ENCODE results near the gene SRMS. TPM values are rescaled to one million over a fixed set of nuclear protein-coding genes. Genes with fewer than 3 reads are reported as not detected.

SRMS gene
- total RNA-seq, 4 donors from 2014 or later: not detected

GRCh38 chr20:63570281-63571086 lies 22.9 kb upstream of the SRMS start:
- no peak for ATAC-seq
- no peaks in the 10 kb centered on the region for H3K9me3 ChIP-seq
- peaks cover 0 to 39% of the 10 kb centered on the region in 2 donors for H3K36me3 ChIP-seq
- peaks cover 0 to 43% (median 0%) of the 10 kb centered on the region in 3 donors for H3K4me1 ChIP-seq
- no peaks in the 10 kb centered on the region for H3K27me3 ChIP-seq
- WGBS, 2 donors (ENCODE audit: low coverage in 1 of 2): 100% methylated on average over 4 of the region's 28 CpGs; no CpG with 5 or more reads in 1 of the 2 donors
- TF ChIP-seq POLR2A (IDR thresholded peaks at IDR 0.05) (no peak), CTCF (IDR thresholded peaks at IDR 0.05) (no peak), POLR2AphosphoS5 (IDR thresholded peaks at IDR 0.05) (no peak), EP300 (IDR thresholded peaks at IDR 0.05) (no peak)
- no peak overlapping the region for H3K27ac ChIP-seq
- no peak overlapping the region for H3K4me3 ChIP-seq

GRCh38 chr20:63568986-63569949 lies 21.7 kb upstream of the SRMS start:
- H3K4me1 ChIP-seq: peaks cover 0 to 32% (median 0%) of the 10 kb centered on the region in 3 donors
- no peak for ATAC-seq
- H3K27ac ChIP-seq: no peak overlapping the region
- no peaks in the 10 kb centered on the region for H3K27me3 ChIP-seq
- H3K36me3 ChIP-seq: peaks cover 0 to 51% of the 10 kb centered on the region in 2 donors
- no peaks in the 10 kb centered on the region for H3K9me3 ChIP-seq
- WGBS, 2 donors (ENCODE audit: low coverage in 1 of 2): 80 to 100% methylated on average over 1 of the region's 46 CpGs
- no peak for TF ChIP-seq EP300 (IDR thresholded peaks at IDR 0.05)
- no peak overlapping the region for H3K4me3 ChIP-seq

GRCh38 chr20:63568170-63568981 lies 20.8 kb upstream of the SRMS start:
- Histone ChIP-seq H3K9me3 (no peaks in the 10 kb centered on the region), H3K4me1 (peaks cover 0 to 27% (median 0%) of the 10 kb centered on the region in 3 donors), H3K27me3 (no peaks in the 10 kb centered on the region), H3K36me3 (peaks cover 0 to 60% of the 10 kb centered on the region in 2 donors), H3K4me3 (no peak overlapping the region), H3K27ac (no peak overlapping the region)
- no peak for ATAC-seq
- TF ChIP-seq POLR2A (IDR thresholded peaks at IDR 0.05) (no peak), CTCF (IDR thresholded peaks at IDR 0.05) (no peak), POLR2AphosphoS5 (IDR thresholded peaks at IDR 0.05) (no peak), EP300 (IDR thresholded peaks at IDR 0.05) (no peak)
- 87 to 92% methylated on average over 2 to 3 of the region's 43 CpGs for WGBS, 2 donors (ENCODE audit: low coverage in 1 of 2)

- H3K4me1 ChIP-seq: peaks cover 0 to 19% (median 0%) of the 10 kb centered on the region in 3 donors
- ATAC-seq: peak; percentile 25
- no peak overlapping the region for H3K4me3 ChIP-seq
- peaks cover 0 to 66% of the 10 kb centered on the region in 2 donors for H3K36me3 ChIP-seq
- no peaks in the 10 kb centered on the region for H3K27me3 ChIP-seq
- TF ChIP-seq POLR2AphosphoS5 (IDR thresholded peaks at IDR 0.05) (no peak), EP300 (IDR thresholded peaks at IDR 0.05) (no peak), CTCF (IDR thresholded peaks at IDR 0.05) (no peak), POLR2A (IDR thresholded peaks at IDR 0.05) (no peak)
- no peak overlapping the region for H3K27ac ChIP-seq
- H3K9me3 ChIP-seq: no peaks in the 10 kb centered on the region
- WGBS, 2 donors (ENCODE audit: low coverage in 1 of 2): 70% methylated on average over 3 of the region's 37 CpGs; no CpG with 5 or more reads in 1 of the 2 donors
Observed at GRCh38 chr20:63567386-63568169, 20.0 kb upstream of the SRMS start.

Measured in gastroesophageal sphincter (tissue), 4 donors.